ENCODE measurements around the gene SENP3.
"Not testable (repeated sequence)": the region's sequence is repeated elsewhere in the genome, so short reads cannot be mapped to it uniquely, and the experiment has no call there.

Gene SENP3

GRCh38 chr17:7597561-7597960 is 35.8 kb downstream of the SENP3 start:
- not testable (repeated sequence) for DNase-seq (ENCODE audit: low read depth)

- DNase-seq (ENCODE audit: low read depth) = no peak
Observed at GRCh38 chr17:7606280-7606679, 44.6 kb downstream of the SENP3 start.

GRCh38 chr17:7610641-7611040 is 48.9 kb downstream of the SENP3 start:
- no peak for DNase-seq (ENCODE audit: low read depth)

- DNase-seq (ENCODE audit: low read depth) = no peak
Observed at GRCh38 chr17:7611635-7612293, 50.0 kb downstream of the SENP3 start.

DNA sequence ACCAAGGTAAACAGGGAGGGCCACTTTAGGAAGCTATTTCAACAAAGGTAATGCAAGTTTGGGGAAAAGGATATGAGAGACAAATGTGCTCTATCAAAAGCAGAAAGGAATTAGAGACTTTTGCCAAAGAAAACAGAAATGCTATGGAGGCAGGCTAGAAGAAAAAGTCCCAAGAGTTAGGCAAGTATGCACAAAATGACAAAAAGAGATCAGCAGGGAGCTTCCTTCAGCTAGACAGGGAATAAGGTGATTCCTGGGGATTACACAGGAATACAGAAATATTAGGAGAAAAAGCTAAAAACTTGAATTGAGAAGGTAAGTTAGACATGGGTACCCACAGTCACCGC is 50.5 kb downstream of the SENP3 start:
- no peak for DNase-seq (ENCODE audit: low read depth)

DNA sequence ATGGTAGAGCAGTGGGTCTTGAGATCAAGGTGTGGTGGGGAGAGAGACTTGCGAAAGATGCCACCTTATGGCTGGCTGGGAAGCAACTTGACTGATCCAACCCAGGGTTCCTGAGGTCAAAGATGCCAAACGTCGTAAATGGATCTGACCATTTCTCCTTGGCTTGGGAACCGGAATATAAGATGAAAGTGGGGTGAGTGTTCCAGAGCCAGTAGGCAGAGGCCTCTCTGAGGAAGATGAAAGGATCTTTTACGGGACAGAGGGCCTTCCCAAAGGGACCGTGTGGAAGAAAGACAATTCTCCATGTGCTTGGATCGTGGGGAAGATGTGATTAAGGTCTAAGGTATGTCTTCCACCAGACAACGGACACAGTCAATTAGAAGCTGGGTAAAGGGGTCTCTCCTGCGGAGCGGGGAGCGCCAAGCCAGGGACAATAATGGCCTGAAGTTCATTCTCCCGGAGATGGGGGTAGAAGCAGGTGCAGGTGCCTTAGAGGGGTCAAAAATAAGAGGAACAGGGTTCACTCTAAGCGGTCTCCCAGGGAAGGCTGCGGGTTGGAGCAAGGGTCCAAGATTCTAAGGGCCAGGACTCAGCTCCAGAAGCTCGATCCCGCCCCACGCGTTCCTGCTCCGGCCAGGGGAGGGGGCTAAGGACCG is 52.2 kb downstream of the SENP3 start:
- DNase-seq (ENCODE audit: low read depth) = no peak

GRCh38 chr17:7614425-7615264 is 52.9 kb downstream of the SENP3 start, which contains the start of gene FXR2:
FXR2 (minus strand) TSS chr17:7614897; CDS start chr17:7614532, 365 bp downstream.
- DNase-seq (ENCODE audit: low read depth) = peak; percentile 98

GRCh38 chr17:7615265-7615747 is 53.6 kb downstream of the SENP3 start:
- no peak for DNase-seq (ENCODE audit: low read depth)

DNA sequence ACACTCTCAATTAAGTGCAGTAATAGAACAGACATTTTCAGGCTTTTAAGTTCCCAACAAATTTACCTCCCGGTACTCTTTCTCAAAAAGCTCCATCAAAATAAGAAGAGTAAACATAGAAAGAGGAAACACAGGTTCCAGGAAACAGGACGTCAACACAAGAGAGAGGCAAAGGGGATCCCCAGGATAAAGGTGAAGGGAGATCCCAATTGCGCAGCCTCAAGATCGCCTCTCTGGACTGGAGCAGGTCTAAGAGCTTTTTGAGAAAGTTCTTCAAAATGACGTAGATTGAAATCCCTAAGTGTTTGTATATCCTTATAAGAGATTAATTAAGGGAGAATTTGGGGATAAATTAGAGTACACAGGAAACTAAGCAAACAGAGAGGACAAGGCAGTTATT is 56.9 kb downstream of the SENP3 start:
- DNase-seq (ENCODE audit: low read depth) = no peak

DNA sequence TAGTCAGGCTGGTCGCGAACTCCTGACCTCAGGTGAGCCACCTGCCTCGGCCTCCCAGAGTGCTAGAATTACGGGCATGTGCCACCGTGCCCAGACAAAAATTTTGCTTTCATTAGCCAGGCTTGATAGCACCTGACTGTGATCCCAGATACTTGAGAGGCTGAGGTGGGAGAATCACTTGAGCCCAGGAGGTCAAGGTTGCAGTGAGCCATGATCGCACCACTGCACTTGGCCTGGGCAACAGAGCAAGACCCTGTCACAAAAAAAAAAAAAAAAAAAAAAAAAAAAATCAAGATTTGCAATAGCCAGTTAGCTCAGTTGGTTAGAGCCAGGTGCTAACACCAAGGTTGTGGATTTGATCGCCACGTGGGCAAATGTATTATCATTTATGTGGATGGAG is 59.1 kb downstream of the SENP3 start:
- DNase-seq (ENCODE audit: low read depth) = no peak

All from stimulated activated CD4-positive, alpha-beta T cell treated with anti-CD3 and anti-CD28 coated beads, Interleukin-2, amount 100 ng/mL, for 4 hours (primary cell).